K562 (cell line): ENCODE data around the gene SEC11A. TPM values are rescaled to one million over a fixed set of nuclear protein-coding genes. Genes with fewer than 3 reads are reported as not detected.
A peak's percentile ranks its signal among the peaks of the same experiment; 100 is the strongest.

ENCODE experiments used
- HDAC1 ChIP-seq, 2 experiments: fragments of 450-650 bp; IDR thresholded peaks; 2 replicates each; pipeline ENCODE4 v1.6.1; 2016 to 2017; ENCODE audit warnings: inconsistent platforms in 1 of 2, mild to moderate bottlenecking in 1 of 2, moderate library complexity in 1 of 2
- SMAD4 ChIP-seq: fragments of 250-450 bp; sonication (Bioruptor Pico); conservative IDR thresholded peaks from 2 replicates; pipeline ENCODE4 v1.8.0; 2021; ENCODE audit warnings: inconsistent platforms, mild to moderate bottlenecking, moderate library complexity
- TAL1 ChIP-seq: fragments of 450-650 bp; IDR thresholded peaks from 2 replicates; pipeline ENCODE4 v1.6.1; 2016; ENCODE audit warnings: mild to moderate bottlenecking
- TGIF2 ChIP-seq: sonication (generic); formaldehyde crosslinking; IDR thresholded peaks from 2 replicates; pipeline ENCODE4 v1.8.1; 2022; ENCODE audit warnings: mild to moderate bottlenecking, missing genetic modification reagents, moderate library complexity
- TRIM28 ChIP-seq: fragments of 450-650 bp; IDR thresholded peaks from 2 replicates; pipeline ENCODE4 v1.6.1; 2017
- polyA plus RNA-seq, 8 experiments: library from polyadenylated mRNA; depleted of rRNA in 4 of 8; stranded (reverse) in 5 of 8; unstranded in 3 of 8; fragments of >200 nt; fragmentation: Nextera tagmentation in 2 of 8; fragmentation: Illumina TruSeq in 1 of 8; extraction: Ambion mirVana in 2 of 8; extraction: Trizol in 1 of 8; gene quantifications; 2 replicates each; pipeline versions ENCODE4 v1.2.1 to v1.2.3, GENCODE V29; 2011 to 2014; ENCODE audit warnings: inconsistent platforms in 1 of 8, missing spikeins in 1 of 8
- total RNA-seq, 7 experiments: library from RNA; depleted of rRNA in 6 of 7; stranded (reverse); fragments of >200 nt in 6 of 7; fragmentation: Illumina TruSeq in 2 of 7; extraction: Trizol in 2 of 7; gene quantifications; 2 replicates each; pipeline versions ENCODE4 v1.2.1 to v1.2.3, GENCODE V29; 2011 to 2021; ENCODE audit warnings: low replicate concordance in 1 of 7
- TF ChIP-seq, protein P1 (sequence below), 2 experiments: fragments of 450-650 bp in 1 of 2; IDR thresholded peaks; 2 replicates each; pipeline ENCODE4 v1.6.1; 2011 to 2017; ENCODE audit warnings: low read depth in 2 of 2, antibody characterized with exemption in 1 of 2, borderline replicate concordance in 1 of 2, low read length in 1 of 2, mild to moderate bottlenecking in 1 of 2, mixed read lengths in 1 of 2; ENCODE audit not compliant: control insufficient read depth in 1 of 2
- TF ChIP-seq, protein P2 (sequence below), 2 experiments: IDR thresholded peaks; 2 replicates each; pipeline ENCODE4 v1.6.1; 2011; ENCODE audit warnings: borderline replicate concordance in 1 of 2, control low read depth in 1 of 2, low read depth in 1 of 2, low read length in 1 of 2, mild to moderate bottlenecking in 1 of 2, mixed read lengths in 1 of 2, moderate library complexity in 1 of 2; ENCODE audit not compliant: insufficient read depth in 1 of 2, insufficient read length in 1 of 2, poor library complexity in 1 of 2, severe bottlenecking in 1 of 2; ENCODE audit errors: extremely low read depth in 1 of 2

The SEC11A gene
- total and polyA plus RNA-seq, 9 of the 15 experiments (the other 6 are each of a cell fraction or from before 2014, with no cell fraction given), result 175 to 310 (median 229) TPM

DNA sequence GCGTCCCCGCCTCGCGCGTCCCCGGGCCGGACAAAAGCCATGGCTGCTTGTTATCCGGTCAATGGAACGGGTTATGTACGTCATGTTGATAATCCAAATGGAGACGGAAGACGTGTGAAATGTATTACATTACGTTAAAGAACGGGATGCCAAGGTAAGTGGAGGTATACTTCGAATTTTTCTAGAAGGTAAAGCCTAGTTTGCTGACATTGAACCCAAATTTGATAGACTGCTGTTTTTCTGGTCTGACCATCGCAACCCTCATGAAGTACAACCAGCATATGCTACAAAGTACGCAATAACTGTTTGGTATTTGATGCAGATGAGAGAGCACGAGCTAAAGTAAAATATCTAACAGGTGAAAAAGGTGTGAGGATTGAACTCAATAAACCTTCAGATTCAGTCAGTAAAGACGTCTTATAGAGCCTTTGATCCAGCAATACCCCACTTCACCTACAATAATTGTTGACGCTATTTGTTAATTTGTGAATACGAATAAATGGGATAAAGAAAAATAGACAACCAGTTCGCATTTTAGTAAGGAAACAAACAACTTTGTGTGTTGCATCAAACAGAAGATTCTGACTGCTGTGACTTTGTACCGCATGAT lies 81.6 kb downstream of the SEC11A start (continued):
- TF ChIP-seq, protein P1, sequence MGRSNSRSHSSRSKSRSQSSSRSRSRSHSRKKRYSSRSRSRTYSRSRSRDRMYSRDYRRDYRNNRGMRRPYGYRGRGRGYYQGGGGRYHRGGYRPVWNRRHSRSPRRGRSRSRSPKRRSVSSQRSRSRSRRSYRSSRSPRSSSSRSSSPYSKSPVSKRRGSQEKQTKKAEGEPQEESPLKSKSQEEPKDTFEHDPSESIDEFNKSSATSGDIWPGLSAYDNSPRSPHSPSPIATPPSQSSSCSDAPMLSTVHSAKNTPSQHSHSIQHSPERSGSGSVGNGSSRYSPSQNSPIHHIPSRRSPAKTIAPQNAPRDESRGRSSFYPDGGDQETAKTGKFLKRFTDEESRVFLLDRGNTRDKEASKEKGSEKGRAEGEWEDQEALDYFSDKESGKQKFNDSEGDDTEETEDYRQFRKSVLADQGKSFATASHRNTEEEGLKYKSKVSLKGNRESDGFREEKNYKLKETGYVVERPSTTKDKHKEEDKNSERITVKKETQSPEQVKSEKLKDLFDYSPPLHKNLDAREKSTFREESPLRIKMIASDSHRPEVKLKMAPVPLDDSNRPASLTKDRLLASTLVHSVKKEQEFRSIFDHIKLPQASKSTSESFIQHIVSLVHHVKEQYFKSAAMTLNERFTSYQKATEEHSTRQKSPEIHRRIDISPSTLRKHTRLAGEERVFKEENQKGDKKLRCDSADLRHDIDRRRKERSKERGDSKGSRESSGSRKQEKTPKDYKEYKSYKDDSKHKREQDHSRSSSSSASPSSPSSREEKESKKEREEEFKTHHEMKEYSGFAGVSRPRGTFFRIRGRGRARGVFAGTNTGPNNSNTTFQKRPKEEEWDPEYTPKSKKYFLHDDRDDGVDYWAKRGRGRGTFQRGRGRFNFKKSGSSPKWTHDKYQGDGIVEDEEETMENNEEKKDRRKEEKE (IDR thresholded peaks at IDR 0.05; ENCODE audit: borderline replicate concordance in 1 of 2, control insufficient read depth in 1 of 2, low read depth in 2 of 2, low read length in 1 of 2), result no peak
- TF ChIP-seq, protein P2, sequence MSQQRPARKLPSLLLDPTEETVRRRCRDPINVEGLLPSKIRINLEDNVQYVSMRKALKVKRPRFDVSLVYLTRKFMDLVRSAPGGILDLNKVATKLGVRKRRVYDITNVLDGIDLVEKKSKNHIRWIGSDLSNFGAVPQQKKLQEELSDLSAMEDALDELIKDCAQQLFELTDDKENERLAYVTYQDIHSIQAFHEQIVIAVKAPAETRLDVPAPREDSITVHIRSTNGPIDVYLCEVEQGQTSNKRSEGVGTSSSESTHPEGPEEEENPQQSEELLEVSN (IDR thresholded peaks at IDR 0.05; ENCODE audit: borderline replicate concordance in 1 of 2, extremely low read depth in 1 of 2, insufficient read depth in 1 of 2, insufficient read length in 1 of 2, low read depth in 1 of 2, low read length in 1 of 2, poor library complexity in 1 of 2, severe bottlenecking in 1 of 2), result peak in 1 of 2 experiments; percentile 19
- TF ChIP-seq SMAD4 (CRISPR knock-in tag) (no peak), TRIM28 (no peak), HDAC1 (IDR thresholded peaks at IDR 0.05) (no peak), TAL1 (no peak), TGIF2 (CRISPR knock-in tag) (no peak)
- TF ChIP-seq, all 486 proteins: peak for 6
